K562 (cell line): Measurements from ENCODE around the gene ITPRIPL1. TPM values are rescaled to one million over a fixed set of nuclear protein-coding genes. Genes with fewer than 3 reads are reported as not detected.

ENCODE experiments used
- CBX1 ChIP-seq: sonication (generic); IDR thresholded peaks from 2 replicates; pipeline ENCODE4 v1.6.1; 2016; ENCODE audit warnings: antibody characterized with exemption, low read depth, mild to moderate bottlenecking
- DIDO1 ChIP-seq: fragments of 450-650 bp; IDR thresholded peaks from 2 replicates; pipeline ENCODE4 v1.6.1; 2016; ENCODE audit warnings: low read depth, missing biosample characterization, missing genetic modification characterization
- FOXK2 ChIP-seq, 2 experiments: fragments of 450-650 bp; IDR thresholded peaks in 1 of 2; conservative IDR thresholded peaks in 1 of 2; 2 replicates each; pipeline ENCODE4 v1.6.1; 2016; ENCODE audit warnings: low read depth in 2 of 2, mild to moderate bottlenecking in 1 of 2
- KDM5B ChIP-seq: fragments of 200-600 bp; sonication (generic); IDR thresholded peaks from 2 replicates; pipeline ENCODE4 v1.6.1; 2012; ENCODE audit warnings: low read depth, mild to moderate bottlenecking, moderate library complexity, low read length, control low read depth, inconsistent platforms; ENCODE audit not compliant: insufficient replicate concordance
- KHSRP ChIP-seq: fragments of 450-650 bp; IDR thresholded peaks from 2 replicates; pipeline ENCODE4 v1.6.1; 2017
- NFRKB ChIP-seq: fragments of 450-650 bp; IDR thresholded peaks from 2 replicates; pipeline ENCODE4 v1.6.1; 2016; ENCODE audit warnings: low read depth
- STAT6 ChIP-seq: sonication (generic); formaldehyde crosslinking; IDR thresholded peaks from 2 replicates; pipeline ENCODE4 v1.8.1; 2023; ENCODE audit warnings: mild to moderate bottlenecking, missing genetic modification reagents
- ZMIZ1 ChIP-seq, 2 experiments: fragments of 150-350 bp in 1 of 2; IDR thresholded peaks; 2 replicates each; pipeline ENCODE4 v1.6.1; 2012 to 2016; ENCODE audit warnings: low read depth in 2 of 2, low read length in 2 of 2, mild to moderate bottlenecking in 1 of 2, moderate library complexity in 1 of 2
- ZNF184 ChIP-seq: sonication (generic); formaldehyde crosslinking; IDR thresholded peaks from 2 replicates; pipeline ENCODE4 v1.5.0; 2020; ENCODE audit warnings: missing genetic modification reagents
- polyA plus RNA-seq, 8 experiments: library from polyadenylated mRNA; depleted of rRNA in 4 of 8; stranded (reverse) in 5 of 8; unstranded in 3 of 8; fragments of >200 nt; fragmentation: Nextera tagmentation in 2 of 8; fragmentation: Illumina TruSeq in 1 of 8; extraction: Ambion mirVana in 2 of 8; extraction: Trizol in 1 of 8; gene quantifications; 2 replicates each; pipeline versions ENCODE4 v1.2.1 to v1.2.3, GENCODE V29; 2011 to 2014; ENCODE audit warnings: inconsistent platforms in 1 of 8, missing spikeins in 1 of 8
- total RNA-seq, 7 experiments: library from RNA; depleted of rRNA in 6 of 7; stranded (reverse); fragments of >200 nt in 6 of 7; fragmentation: Illumina TruSeq in 2 of 7; extraction: Trizol in 2 of 7; gene quantifications; 2 replicates each; pipeline versions ENCODE4 v1.2.1 to v1.2.3, GENCODE V29; 2011 to 2021; ENCODE audit warnings: low replicate concordance in 1 of 7

The ITPRIPL1 gene
- total and polyA plus RNA-seq, 9 of the 15 experiments (the other 6 are each of a cell fraction or from before 2014, with no cell fraction given): 0.99 to 9.0 (median 6.4) TPM

- TF ChIP-seq FOXK2 (conservative IDR thresholded peaks at IDR 0.05 in 1 of 2, IDR thresholded peaks at IDR 0.05 in 1 of 2; ENCODE audit: low read depth in 2 of 2) (0 out of 4 replicates have a peak, but pooled peaks of 1 of the 2 experiments have one; percentile 13), DIDO1 (tag) (0 out of 2 replicates have a peak, but pooled peaks have one; percentile 10), KHSRP (no peak), STAT6 (CRISPR knock-in tag) (0 out of 2 replicates have a peak, but pooled peaks have one; percentile 17), NFRKB (peak; percentile 45; the same call in 1 of the 2 replicates), ZMIZ1 (IDR thresholded peaks at IDR 0.05; ENCODE audit: low read depth in 2 of 2, low read length in 2 of 2) (no peak), CBX1 (no peak), ZNF184 (CRISPR knock-in tag) (no peak), KDM5B (peak; percentile 68)
Measured at GRCh38 chr2:96336104-96336775, 11.1 kb downstream of the ITPRIPL1 start (continued).
